GM21529 (cell line): Measurements from ENCODE around the gene AP5S1.

Experiments
- ATAC-seq: cut with Tn5 transposase; IDR thresholded peaks from one replicate; pipeline ENCODE4 v1.9.1; 2021; ENCODE audit not compliant: unreplicated experiment

The AP5S1 gene

GRCh38 chr20:3820048-3820900 lies at the start of gene AP5S1:
AP5S1 (plus strand) TSS chr20:3820547; CDS start chr20:3822118, 1,571 bp downstream.
- peak; percentile 78 for ATAC-seq

GRCh38 chr20:3771552-3772058 lies 48.7 kb upstream of the AP5S1 start:
- no peak for ATAC-seq

DNA sequence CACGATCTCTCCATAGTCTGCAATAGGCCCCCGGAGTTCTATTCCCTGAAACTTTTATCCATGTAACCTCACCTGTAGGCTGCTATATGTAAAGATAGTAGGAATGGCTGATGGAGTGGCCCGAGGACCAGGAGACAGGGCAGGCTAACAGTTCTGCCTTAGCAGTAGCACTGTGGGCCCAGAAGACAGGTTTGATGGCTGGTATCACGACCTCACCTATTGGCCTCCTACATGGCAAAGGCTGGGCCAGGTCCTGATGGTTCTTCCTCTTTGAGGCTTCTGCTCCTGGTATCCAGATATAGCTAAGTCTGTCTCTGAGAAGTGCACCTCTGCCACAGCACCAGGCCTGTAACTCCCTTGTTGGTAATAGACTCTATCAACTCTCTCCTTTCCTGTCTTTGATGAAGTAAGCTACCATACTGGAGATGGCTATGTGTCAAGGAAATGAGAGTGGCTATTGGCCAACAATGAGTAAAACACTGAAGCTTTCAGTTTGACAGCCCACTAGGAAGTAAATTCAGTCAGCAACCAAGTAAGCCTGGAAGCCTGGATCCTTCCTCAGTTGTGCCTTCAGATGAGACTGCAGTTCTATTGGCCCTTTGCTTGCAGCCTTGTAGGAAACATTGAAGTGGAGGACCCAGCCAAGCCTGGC lies 44.8 kb upstream of the AP5S1 start:
- ATAC-seq = no peak

- peak; percentile 10 for ATAC-seq
Observed at GRCh38 chr20:3777381-3777715, 43.0 kb upstream of the AP5S1 start.

- ATAC-seq = peak; percentile 48
Observed at GRCh38 chr20:3777716-3778629, 42.4 kb upstream of the AP5S1 start.

- no peak for ATAC-seq
Observed at GRCh38 chr20:3778976-3779375, 41.4 kb upstream of the AP5S1 start.

- ATAC-seq = peak; percentile 59
Observed at GRCh38 chr20:3781153-3781910, 39.0 kb upstream of the AP5S1 start, which contains the start of gene SPEF1. SPEF1 (minus strand) TSS chr20:3781448; CDS start chr20:3781287, 161 bp downstream.

DNA sequence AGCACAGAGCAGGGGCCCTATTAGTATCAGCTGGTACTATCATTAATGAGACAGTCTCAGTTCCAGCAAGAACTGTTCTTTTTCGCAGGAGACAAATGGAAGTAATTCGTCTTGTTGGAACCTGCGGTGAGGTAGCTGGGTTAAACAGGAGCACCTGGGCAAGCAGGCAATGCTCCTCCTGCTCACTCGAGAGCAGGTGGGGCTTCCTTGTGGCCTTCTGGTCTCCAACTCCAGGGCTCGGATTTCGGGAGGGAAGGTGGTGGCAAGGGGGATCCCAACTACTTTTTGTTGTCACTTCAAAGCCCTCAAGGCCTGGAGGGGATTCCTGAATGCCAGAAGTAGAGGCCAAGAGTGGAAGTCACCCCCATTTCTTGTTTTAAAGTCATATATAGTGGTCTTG lies 37.8 kb upstream of the AP5S1 start:
- no peak for ATAC-seq

DNA sequence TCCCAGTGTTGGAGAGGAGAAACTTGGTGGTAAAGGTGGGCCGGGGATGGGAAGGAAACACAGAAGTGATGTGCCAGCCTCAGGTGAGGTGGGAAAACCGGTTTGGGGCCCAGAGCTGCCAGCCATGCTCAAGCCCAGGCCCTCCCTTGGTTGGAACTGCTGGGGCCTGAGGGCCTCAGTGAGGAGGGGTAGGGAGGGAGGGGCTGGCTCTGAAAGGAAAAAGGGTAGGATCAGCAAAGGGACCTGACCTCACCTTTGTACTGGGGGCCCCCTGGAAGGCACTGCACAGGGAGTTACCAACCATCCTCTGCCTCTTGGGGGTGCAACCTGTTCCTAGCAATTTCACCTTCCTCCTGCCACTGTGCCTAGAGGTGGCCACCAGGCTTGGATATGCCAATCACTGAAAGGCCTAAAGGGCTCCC lies 37.3 kb upstream of the AP5S1 start:
- ATAC-seq = no peak

DNA sequence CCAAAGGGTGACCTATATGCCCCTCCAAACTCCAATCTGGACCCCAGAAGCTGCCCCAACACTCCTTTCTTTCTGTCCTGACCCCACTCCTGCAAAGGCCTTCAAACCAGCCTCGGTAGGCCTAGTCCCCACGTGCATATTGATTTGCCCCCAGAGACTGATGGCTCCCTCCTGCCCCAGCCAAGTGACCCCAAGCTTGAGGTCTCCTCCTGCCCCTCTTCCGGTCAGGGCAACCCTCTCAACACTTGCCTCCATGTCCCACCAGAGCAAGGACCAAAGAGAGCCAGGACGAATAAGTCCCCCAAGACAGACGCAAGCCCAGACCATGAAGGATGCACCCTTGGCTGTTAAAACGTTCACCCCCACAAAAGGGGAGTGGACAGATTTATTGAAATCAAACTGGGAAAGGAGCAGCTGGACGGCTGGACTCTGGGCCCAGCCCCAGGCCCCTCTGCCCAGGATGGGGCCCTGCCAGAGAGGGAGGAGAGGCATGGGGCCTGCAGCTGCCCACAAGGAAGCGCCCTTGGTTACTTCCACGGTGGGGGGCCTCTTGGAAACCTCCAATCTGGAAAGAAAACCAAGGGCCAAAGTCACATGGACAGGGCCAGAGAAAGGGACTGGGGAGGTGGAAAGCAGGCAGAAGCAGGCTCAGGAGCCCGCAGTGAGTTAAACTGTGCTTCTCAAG lies 36.7 kb upstream of the AP5S1 start:
- no peak for ATAC-seq

DNA sequence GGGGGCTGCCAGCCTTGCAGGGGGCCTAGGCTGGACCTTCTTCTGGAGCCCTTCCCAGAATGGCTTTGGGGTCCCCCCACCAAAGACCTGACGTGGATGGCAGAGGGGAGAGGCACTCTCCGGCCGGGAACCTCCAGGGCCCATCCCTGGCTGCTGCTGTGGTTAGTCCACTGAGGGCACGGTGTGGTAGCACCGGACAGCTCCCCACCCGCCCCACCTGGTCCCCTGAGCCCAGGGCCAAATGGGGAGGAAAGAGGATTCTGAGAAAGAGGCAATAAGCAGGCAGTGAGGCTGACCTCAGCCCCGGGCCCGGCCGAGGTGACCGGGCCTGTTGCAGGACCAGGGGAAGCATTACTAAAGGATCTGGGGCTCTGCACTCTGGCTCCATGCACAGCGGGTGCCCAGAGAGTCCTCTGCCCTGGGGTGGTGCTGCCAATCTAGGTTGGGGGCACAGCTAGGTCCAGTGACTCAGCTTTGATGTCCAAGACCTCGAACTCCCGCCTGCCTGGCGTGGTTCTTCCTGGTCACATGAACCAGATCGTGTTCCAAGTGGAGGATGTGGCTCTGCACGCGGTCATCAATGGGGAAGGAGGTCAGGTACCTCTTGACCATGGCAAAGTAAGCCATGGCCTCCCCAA lies 36.0 kb upstream of the AP5S1 start:
- no peak for ATAC-seq

DNA sequence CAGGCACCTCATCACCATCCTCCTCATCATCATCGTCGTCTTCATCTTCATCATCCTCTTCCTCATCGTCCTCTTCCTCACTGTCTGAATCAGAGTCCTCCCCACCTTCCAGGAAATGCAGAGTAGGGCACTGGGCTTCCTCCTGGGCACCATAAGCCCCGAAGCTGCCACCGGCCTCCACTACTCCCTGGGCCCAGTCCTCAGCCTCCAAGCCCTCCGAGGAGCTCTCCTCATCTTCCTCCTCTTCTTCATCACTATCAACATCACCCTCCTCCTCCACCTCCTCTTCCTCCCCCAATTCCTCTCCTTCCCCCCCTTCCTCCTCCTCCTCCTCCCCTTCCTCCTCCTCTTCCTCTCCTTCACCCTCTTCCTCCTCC lies 35.5 kb upstream of the AP5S1 start:
- no peak for ATAC-seq

DNA sequence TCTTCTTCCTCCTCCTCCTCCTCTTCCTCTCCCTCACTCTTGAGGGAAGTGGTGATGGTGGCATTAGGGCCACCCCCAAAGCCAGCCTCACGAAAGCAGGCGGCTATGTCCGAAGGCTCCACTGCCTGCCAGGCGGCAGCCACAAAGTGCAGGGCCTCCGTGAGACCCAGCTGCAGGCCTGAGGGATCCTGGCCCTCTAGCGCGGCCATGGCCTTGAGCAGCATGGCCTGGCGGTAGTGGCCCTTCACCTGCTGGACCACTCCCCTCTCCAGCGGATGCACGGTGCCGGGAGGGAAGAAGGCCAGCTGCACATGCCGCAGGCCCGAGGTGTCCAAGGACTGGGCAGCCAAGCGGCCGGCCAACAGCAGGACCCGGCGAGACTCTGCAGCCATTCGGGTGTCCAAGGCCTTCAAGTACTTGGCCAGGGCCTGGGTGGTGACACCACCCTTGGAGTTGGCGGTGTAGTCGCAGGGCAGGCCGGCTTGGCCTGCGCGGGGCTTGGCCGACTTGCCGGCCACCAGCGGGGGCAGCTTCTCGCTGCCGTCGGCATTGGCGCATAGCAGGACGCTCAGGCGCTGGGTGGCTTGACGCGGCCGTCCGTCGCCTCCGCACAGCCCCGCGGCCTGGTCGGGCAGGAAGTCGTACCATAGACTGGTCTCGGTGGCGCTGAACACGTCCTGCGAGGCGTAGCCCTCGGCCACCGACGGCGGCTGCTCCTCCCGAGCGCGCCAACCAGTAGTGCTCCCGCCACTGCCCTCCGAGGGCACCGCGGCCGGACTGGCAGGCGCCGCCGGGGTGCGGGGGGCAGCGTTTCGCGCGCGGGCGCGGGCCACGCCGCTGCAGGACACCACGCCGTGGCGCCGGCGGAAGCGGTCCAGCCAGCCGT lies 34.9 kb upstream of the AP5S1 start:
- no peak for ATAC-seq

- ATAC-seq = no peak
Observed at GRCh38 chr20:3786126-3786484, 34.2 kb upstream of the AP5S1 start.

DNA sequence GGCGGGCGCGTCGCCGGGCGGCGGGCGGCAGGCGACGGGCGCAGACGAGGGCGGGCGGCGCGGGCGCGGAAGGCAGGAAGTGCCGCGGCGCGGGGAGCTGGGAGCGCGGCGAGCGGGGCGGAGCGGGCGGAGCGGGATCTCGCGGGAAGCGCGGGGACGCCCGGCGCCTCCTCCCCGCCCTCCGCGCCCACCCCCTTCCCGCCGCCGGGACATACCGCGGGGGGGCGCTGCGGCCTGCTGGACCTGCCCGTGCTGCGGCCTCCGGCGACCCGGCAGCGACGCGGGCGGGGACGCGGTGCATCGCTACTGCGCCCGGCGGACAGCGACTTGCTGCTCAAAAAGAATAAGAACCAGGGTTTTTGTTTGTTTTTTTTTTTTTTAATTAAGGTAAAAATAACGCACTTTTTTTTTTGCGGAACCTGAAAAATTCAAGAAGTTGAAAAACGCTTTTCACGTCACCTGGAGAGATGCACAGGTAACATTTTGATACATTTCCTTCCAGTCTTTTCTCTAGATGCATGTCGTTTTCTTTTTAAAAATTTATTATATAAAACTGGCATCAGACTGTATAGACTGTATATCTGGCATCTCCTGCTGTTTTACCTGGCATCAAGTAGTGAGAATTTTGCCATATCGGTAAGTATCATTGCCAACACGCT lies 33.6 kb upstream of the AP5S1 start, which contains the start of gene CENPB:
TSS of gene CENPB (minus strand) at position 76 of the 659 bp plus-strand sequence. CDS start 257 bp downstream, outside the sequence.
- peak; percentile 78 for ATAC-seq

GRCh38 chr20:3787324-3788014 lies 32.9 kb upstream of the AP5S1 start:
- ATAC-seq = no peak

- no peak for ATAC-seq
Observed at GRCh38 chr20:3788685-3789155, 31.6 kb upstream of the AP5S1 start.
